GM12892 (cell line): ENCODE data around the gene PIGS.
"Not testable (repeated sequence)": the region's sequence is repeated elsewhere in the genome, so short reads cannot be mapped to it uniquely, and the experiment has no call there.

Experiments
- POLR2A ChIP-seq: IDR thresholded peaks from 2 replicates; pipeline ENCODE4 v1.6.1; 2011; ENCODE audit warnings: low read depth, low read length, control low read depth
- POLR2AphosphoS5 ChIP-seq: IDR thresholded peaks from 2 replicates; pipeline ENCODE4 v1.6.1; 2011; ENCODE audit warnings: low read depth, low read length, control low read depth
- TAF1 ChIP-seq: IDR thresholded peaks from 2 replicates; pipeline ENCODE4 v1.6.1; 2011; ENCODE audit warnings: low read depth, mild to moderate bottlenecking, control low read depth, low read length, borderline replicate concordance

- not testable (repeated sequence) for TF ChIP-seq POLR2AphosphoS5, POLR2A, TAF1
Measured at GRCh38 chr17:28604031-28604430, 32.7 kb upstream of the PIGS start.
